NCI-H226 (cell line): ENCODE measurements around the gene NR1D2.
"Not testable (repeated sequence)": the region's sequence is repeated elsewhere in the genome, so short reads cannot be mapped to it uniquely, and the experiment has no call there.

Experiments
- DNase-seq: peaks from one replicate; pipeline ENCODE4 v3.0.0-alpha.2; 2015

NR1D2 gene

DNA sequence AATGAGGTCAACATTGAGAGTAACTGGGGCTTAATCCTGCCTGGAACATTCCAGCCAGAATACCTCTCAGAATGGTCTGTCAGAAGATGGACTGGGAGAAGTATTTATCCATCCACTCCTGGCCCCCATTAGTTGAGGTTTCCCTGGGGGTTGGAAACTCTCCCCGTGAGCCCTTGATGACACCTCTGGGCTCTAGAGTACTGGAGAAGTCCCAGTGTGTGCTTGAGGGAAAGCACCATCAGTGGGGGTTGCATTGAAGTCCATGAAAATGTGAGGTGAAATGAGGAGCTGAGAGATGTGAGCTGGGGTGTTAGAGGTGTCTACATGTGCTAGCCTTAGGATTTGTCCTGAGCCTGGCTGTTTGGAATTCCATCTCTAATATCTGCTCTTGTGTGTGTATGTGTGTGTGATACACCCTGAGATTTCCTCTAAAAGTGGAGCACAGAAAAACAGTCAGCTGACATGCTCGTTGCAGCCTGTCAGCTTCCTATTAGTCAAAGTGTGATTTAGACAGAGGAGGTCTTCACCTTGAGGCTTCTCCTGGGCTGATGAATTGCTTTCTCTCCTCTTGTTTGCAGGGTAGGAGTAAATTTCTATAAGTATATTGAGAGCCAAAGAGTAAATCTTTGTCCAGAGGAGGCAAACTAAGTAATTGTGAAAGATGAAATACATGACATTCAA is 67.6 kb downstream of the NR1D2 start:
- no peak for DNase-seq

DNA sequence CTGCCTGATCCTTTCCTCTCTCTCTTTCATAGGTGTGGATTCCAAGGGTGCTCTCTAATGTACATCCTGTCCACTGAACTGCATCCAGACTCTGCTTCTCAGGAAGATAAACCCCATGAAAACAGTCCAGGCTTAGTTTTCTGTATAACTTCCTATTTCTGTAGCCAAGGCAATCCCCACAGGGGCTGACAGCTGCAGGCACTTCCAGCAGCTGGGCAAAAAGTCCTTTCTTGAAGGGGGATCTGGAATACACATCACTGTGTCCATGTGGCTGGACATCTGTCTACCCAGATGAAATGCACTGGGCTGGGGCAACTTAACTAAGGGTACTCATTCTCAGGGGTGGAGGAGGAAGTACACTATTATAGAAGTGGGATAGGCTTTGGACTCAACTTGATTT is 72.2 kb downstream of the NR1D2 start:
- DNase-seq = no peak

DNA sequence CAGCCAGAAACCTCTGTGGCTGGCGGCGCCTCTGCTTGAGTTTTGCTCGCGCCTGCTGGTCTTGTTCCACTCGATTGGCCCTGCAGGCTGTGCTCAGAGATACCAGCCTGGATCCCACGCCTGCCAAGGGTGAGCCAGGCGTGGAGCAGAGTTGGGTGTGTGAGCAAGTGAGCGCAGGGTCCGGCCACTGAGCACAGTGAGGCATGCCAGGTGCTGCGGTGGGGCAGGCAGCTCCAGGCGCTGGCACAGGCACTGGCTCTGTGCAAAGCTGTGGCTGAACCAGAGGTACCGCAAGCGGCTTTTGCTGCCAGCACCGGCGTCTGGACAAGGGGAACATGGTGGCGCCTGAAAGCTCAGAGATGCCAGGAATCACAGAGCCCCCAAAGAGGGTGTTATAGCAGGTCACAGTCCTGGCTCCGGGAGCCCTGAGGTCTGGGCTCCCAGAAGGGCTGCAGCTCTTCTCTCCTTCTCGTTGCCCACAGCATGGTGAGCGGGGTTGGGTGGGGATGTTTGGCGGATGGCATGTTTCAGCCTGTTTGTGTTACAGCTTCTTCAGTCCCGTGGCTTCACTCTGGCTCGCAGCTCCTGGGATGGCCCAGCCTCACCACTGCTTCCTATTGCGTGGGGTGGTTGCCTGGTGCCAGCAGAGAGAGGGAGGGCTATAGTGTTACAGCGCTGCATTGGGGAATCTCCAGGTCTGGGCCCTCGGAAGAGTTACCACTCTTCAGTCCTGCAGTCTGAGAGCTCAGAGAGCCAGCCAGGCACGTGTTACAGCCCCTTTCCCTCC is 73.9 kb downstream of the NR1D2 start:
- no peak for DNase-seq

DNA sequence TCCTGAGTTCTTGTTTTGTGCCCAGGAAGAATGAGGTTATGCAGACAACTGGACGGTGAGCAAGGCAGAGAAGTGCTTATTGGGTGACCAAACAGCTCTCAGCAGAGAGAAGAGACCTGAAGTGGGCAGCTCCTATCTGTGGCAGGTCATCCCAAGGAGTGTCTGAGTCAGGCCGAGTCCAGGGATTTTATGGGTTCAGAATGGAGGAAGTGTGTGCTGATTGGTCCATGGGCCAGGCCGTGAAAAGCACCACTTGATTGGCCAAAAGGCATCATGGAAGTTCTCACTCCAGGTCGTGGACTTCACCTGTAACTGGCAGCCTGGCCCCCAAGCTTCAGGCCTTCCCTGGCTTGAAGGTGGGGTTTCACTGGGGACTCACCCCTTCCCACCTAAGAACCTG is 74.5 kb downstream of the NR1D2 start:
- DNase-seq = no peak

DNA sequence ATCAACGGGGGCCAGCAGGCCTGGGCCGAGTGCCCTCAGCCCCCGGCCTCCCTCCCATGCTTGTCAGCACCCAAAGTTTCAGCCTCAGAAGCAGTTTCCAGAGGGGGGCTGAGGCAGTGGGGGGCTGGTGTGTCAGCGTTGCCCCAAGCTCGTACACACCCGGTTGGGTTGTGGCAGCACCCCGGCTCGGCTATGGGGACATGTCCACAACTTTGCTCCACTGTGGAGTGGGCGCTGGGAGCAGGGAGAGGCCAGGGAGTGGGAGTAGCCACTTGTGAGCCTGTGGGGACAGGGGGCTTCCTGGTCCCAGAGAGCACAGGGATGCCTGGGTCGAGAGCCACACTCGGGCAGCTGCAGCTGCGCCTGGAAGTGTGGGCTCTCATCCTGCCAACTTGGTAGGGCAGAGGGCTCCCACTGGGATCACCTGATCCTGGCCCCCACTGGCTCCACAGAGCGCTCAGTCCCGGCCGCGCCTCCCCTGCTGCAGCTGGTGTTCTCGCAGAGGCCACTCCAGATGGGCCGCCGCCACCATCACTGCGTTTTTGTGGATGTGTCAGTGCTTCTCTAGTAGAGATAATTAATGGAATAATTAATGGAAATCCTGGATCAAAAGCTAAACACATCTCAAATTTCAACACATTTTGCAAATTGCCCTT is 75.1 kb downstream of the NR1D2 start:
- no peak for DNase-seq

DNA sequence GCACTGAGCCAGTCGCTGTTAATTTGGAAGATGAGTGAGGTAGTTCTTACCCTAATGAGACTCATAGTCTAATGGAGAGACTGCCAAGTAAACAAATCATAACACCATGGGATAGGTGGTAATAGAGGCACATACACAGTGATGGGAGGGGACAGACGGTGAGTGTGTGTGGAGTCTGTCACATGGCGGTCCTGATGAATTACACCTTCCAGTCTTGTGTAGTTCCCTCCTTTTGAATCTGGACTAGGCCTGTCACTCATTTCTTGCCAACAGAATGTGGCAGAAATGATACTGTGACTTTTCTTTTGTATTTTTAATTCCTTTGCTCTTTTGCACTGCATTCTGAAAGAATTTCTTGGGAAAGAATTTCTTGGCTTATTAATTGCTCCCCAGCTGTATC is 78.1 kb downstream of the NR1D2 start:
- DNase-seq = no peak

DNA sequence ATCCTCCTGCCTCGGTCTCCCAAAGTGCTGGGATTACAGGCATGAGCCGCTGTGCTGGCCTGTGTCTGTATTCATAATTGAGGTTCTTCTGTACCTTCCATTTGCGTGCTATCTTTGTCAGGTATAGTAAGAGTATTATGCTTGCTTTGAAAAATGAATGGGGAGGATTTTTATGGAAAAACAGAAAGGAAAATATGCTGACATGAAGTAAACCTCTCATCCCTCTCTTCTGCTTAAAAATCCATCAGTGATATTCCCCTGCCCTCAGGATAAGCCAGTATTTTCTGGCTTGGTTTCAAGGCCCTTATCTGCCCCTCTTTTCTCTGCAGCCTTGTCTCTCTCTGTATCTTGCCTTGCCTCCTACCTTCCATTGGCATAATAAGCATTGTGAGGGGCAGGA is 80.7 kb downstream of the NR1D2 start:
- DNase-seq = no peak

DNA sequence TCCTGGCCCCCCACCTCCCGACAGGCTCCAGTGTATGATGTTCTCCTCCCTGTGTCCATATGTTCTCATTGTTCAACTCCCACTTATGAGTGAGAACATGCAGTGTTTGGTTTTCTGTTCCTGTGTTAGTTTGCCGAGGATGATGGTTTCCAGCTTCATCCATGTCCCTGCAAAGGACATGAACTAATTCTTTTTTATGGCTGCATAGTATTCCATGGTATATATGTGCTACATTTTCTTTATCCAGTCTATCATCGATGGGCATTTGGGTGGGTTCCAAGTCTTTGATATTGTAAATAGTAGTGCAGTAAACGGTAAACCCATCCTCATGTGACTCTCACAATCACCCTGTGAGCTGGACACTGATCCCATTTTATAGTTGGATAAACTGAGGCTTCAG is 81.6 kb downstream of the NR1D2 start:
- not testable (repeated sequence) for DNase-seq

DNA sequence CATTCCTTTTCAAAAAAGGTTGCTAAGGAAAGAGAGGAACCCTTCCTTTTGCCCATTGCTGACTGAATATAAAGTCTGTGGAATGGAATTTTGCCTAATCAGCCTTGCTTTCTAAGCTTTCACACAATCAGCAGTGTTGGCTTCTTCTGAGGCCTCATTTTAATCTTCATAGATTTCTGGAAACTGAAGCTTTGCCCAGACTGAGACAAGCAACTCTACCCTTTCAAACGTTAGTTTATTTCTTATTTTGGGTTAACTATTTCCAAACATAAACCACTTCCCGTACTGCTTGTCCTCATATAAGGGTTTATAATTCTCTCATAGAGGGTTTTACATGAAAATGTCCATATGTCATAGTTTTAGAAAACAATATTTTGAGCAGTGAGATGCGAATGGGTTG is 82.9 kb downstream of the NR1D2 start:
- no peak for DNase-seq
